Kidney epithelial cell (primary cell): ENCODE measurements around the gene KRTAP5-10. TPM values are rescaled to one million over a fixed set of nuclear protein-coding genes. Genes with fewer than 3 reads are reported as not detected.
"Not testable (repeated sequence)": the region's sequence is repeated elsewhere in the genome, so short reads cannot be mapped to it uniquely, and the experiment has no call there.

ENCODE experiments used
- DNase-seq: peaks from one replicate; pipeline ENCODE4 v3.0.0-alpha.2; 2010; ENCODE audit warnings: low read depth
- H3K27me3 ChIP-seq: 2 replicates; pipeline ENCODE4 v1.6.0; 2011; ENCODE audit warnings: low read length; ENCODE audit not compliant: control insufficient read depth, insufficient read depth
- H3K36me3 ChIP-seq: 2 replicates; pipeline ENCODE4 v1.5.1; 2011; ENCODE audit warnings: low read length; ENCODE audit not compliant: control insufficient read depth, insufficient read depth
- H3K4me3 ChIP-seq: 2 replicates; pipeline ENCODE4 v1.5.1; 2011; ENCODE audit warnings: low read depth, mild to moderate bottlenecking, control low read depth, low read length
- total RNA-seq: library from RNA; depleted of rRNA; stranded (reverse); fragments of >200 nt; gene quantifications from 2 replicates; pipeline ENCODE4 v1.2.3, GENCODE V29; 2015
- TF ChIP-seq, protein P1 (sequence below): IDR thresholded peaks from 2 replicates; pipeline ENCODE4 v1.5.1; 2011; ENCODE audit warnings: mild to moderate bottlenecking, moderate library complexity, low read length, control low read depth, inconsistent platforms; ENCODE audit not compliant: insufficient read depth, poor library complexity, severe bottlenecking

The KRTAP5-10 gene
- total RNA-seq, 1 donor from 2014 or later, result not detected

DNA sequence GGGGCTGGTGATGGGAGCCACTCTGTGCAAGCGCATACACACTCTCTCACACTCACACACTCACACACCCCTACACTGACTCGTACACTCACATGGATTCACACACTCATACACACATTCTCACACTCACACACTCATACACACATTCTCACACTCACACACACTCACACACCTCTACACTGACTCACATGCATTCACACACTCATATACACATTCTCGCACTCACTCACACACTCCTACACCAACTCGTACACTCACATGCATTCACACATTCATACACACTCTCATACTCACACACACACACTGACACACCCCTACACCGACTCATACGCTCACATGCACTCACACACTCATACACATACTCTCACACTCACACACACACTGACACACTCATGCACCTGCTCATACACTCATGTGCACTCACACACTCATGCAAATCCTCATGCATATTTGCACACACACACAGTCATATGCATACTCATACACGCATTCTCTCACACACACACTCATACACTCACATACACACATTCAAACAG, 12.2 kb downstream of the KRTAP5-10 start:
- peaks cover 10% of the 10 kb centered on the region for H3K27me3 ChIP-seq
- TF ChIP-seq, protein P1, sequence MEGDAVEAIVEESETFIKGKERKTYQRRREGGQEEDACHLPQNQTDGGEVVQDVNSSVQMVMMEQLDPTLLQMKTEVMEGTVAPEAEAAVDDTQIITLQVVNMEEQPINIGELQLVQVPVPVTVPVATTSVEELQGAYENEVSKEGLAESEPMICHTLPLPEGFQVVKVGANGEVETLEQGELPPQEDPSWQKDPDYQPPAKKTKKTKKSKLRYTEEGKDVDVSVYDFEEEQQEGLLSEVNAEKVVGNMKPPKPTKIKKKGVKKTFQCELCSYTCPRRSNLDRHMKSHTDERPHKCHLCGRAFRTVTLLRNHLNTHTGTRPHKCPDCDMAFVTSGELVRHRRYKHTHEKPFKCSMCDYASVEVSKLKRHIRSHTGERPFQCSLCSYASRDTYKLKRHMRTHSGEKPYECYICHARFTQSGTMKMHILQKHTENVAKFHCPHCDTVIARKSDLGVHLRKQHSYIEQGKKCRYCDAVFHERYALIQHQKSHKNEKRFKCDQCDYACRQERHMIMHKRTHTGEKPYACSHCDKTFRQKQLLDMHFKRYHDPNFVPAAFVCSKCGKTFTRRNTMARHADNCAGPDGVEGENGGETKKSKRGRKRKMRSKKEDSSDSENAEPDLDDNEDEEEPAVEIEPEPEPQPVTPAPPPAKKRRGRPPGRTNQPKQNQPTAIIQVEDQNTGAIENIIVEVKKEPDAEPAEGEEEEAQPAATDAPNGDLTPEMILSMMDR, result no peak

DNA sequence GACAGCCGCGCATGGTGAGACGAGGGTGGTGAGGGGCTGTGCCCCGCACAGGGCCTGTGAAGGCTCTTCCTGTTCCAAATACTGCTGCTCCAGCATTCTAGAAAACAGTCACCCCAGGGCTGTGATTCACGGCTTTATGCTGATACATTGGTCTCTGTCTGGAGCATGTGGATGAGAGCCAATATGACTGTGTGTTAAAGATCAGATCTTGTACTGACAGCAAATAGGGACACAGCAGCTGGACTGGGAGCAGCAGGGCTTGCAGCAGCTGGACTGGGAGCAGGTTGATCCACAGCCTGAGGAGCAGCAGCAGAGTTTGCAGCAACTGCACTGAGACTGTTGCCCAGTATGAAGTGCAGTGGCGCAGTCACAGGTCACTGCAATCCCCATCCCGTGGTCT, 14.2 kb downstream of the KRTAP5-10 start:
- not testable (repeated sequence) for H3K4me3 ChIP-seq, H3K27me3 ChIP-seq, H3K36me3 ChIP-seq, DNase-seq

More for the DNA sequence above, 12.2 kb downstream of the KRTAP5-10 start:
- Histone ChIP-seq H3K36me3 (no peaks in the 10 kb centered on the region), H3K4me3 (no peak overlapping the region)
- DNase-seq, result no peak

DNA sequence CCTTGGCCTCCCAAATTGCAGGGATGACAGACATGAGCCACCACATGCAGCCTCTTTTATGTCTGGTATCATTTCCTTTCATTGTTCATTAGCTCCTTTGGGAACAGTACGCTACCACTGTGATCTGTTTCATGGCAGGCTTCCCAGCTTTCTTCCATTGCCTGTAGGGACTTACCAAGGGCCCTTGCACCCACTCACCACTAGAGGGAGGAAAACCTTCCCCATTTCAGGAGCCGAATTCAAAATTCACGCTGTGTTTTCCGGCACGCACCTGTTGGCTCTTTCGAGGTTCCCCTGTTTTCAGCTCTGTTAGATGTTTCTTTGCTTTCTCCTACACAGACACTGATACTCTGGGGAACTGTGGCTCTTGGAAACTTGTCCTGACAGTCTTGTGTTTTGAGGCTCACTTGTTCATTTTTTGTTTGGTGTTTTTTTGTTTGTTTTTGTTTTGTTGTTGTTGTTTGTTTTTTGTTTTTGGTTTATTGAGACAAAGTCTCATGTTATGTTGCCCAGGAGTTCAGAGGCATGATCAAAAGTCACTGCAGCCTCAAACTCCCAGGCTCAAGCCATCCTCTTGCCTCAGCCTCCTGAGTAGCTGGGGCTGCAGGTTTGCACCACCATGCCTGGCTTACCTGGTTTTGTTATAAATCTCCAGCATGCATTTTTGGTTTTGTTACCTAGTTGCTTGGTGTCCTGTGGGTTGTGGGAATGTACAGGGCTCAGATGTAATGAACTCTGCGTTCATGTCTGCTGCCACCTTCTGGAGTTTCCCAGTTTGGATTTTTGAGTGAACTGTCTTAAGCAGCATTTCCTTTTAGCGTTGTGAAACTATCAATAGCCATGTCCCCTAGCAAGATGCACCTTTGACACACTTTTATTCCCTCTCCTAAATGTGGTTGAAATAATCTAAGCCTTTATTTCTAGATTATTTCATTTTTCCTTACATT, 15.0 kb downstream of the KRTAP5-10 start:
- no peak for DNase-seq

GRCh38 chr11:71581826-71582225, 16.5 kb downstream of the KRTAP5-10 start:
- TF ChIP-seq, protein P1, result no peak
- Histone ChIP-seq H3K27me3 (peaks cover 8% of the 10 kb centered on the region), H3K36me3 (no peaks in the 10 kb centered on the region), H3K4me3 (no peak overlapping the region)
- no peak for DNase-seq

More for the DNA sequence above, 15.0 kb downstream of the KRTAP5-10 start:
- TF ChIP-seq, protein P1, result peak; percentile 90
- Histone ChIP-seq H3K36me3 (no peaks in the 10 kb centered on the region), H3K27me3 (peaks cover 9% of the 10 kb centered on the region), H3K4me3 (no peak overlapping the region)

DNA sequence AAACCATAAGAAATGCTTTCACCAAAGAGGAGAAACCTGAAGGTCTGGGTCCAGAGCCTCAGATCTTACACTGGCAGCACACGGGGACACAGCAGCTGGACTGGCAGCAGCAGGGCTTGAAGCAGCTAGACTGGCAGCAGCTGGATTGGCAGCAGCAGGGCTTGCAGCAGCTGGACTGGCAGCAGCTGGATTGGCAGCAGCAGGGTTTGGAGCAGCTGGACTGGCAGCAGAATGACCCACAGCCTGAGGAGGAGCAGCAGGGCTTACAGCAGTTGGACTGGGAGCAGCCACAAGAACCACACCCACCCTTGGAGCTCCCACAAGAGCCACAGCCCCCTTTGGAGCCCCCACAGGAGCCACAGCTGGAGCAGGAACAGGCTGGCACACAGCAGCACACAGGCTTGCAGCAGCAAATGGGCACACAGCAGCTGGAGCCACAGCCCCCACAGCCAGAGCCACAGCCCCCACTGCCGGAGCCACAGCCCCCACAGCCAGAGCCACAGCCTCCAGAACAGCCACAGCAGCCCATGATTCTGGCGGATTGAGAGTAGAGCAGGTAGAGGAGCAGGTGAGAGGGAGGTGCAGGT, 17.0 kb downstream of the KRTAP5-10 start, which contains the start of gene KRTAP5-11:
Gene KRTAP5-11, minus strand, starts transcription at position 567 of the 587 bp plus-strand sequence. Its CDS starts 38 bp downstream, at position 529.
- H3K36me3 ChIP-seq, result no peaks in the 10 kb centered on the region
- no peak for DNase-seq
- no peak within 1 kb of the TSS for H3K4me3 ChIP-seq
- TF ChIP-seq, protein P1, result no peak
- peaks cover 8% of the 10 kb centered on the region for H3K27me3 ChIP-seq

DNA sequence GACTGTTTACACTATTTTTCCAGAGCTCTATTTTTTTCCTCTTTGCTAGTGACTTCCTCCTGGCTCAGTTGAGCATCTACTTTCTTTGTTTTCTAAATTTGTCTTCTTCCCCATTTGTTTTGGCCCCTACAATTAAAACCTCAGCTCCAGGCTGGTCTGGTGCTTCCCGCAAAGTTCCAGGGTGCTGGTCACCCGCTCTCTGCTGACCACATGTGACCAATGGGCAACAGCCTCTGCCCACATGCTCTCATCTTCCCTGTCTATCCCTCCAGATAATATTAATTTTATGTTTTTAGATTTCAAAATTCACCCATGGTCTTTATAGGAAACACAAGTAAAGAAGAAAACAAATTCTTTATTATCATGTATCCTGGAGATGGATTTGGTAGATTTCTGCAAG, 17.6 kb downstream of the KRTAP5-10 start:
- H3K27me3 ChIP-seq, H3K4me3 ChIP-seq, H3K36me3 ChIP-seq, DNase-seq: not testable (repeated sequence)

DNA sequence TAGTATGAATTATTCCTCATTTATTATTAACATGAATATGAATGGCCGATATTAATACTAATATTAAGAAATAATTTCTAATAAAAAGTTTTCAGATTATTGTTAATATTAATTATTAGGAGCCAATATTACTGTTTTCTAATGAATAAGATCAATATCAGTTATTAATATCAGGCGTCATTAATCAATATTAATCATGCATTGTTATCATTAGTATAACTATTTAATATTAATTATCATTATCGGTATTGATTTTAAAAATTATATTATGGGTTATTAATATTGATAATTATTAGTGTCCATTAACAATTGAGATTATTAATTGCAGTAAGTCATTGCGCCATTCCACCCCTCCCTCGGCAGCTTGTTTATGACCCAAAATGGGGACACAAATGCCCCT, 20.3 kb downstream of the KRTAP5-10 start:
- H3K4me3 ChIP-seq, H3K27me3 ChIP-seq, DNase-seq, H3K36me3 ChIP-seq: not testable (repeated sequence)

GRCh38 chr11:71588314-71588713, 23.0 kb downstream of the KRTAP5-10 start:
- not testable (repeated sequence) for DNase-seq, H3K27me3 ChIP-seq

More at GRCh38 chr11:71588314-71588713, 23.0 kb downstream of the KRTAP5-10 start:
- H3K4me3 ChIP-seq, H3K36me3 ChIP-seq: not testable (repeated sequence)
